Naive thymus-derived CD8-positive, alpha-beta T cell (primary cell): Measurements from ENCODE around the gene ASIC5. TPM values are rescaled to one million over a fixed set of nuclear protein-coding genes. Genes with fewer than 3 reads are reported as not detected.
"Not testable (repeated sequence)": the region's sequence is repeated elsewhere in the genome, so short reads cannot be mapped to it uniquely, and the experiment has no call there.

Experiments
- ATAC-seq, 2 donors: fragments of 150-1000 bp; cut with Tn5 transposase in 1 of 2; sonication (Bioruptor Pico), chemical (Tn5 transposase) in 1 of 2; 1 replicate in 1 of 2; 2 replicates in 1 of 2; pipeline ENCODE4 v1.10.0; 2021; ENCODE audit warnings: mild to moderate bottlenecking in 2 of 2, moderate library complexity in 2 of 2
- POLR2A ChIA-PET: fragments of 350-600 bp; sonication (Branson Sonifier 250); formaldehyde crosslinking; loops from one replicate; lab custom pipeline; 2021; ENCODE audit warnings: antibody characterized with exemption; lab: Charles Lee
- DNase-seq, 10 donors: peaks; one replicate each; pipeline versions ENCODE4 v3.0.0 to v3.0.0-alpha.2; 2020 to 2022
- H3K27ac Mint-ChIP-seq, 10 donors: one replicate each; pipeline ENCODE4 v1.8.0; 2020 to 2022; ENCODE audit warnings: mild to moderate bottlenecking in 10 of 10, mixed read lengths in 10 of 10, moderate library complexity in 4 of 10, inconsistent platforms in 1 of 10
- H3K27me3 Mint-ChIP-seq, 5 donors: one replicate each; pipeline ENCODE4 v1.8.0; 2021 to 2022; ENCODE audit warnings: mixed read lengths in 5 of 5
- H3K36me3 Mint-ChIP-seq, 3 donors: one replicate each; pipeline ENCODE4 v1.8.0; 2020 to 2022; ENCODE audit warnings: mixed read lengths in 3 of 3, mild to moderate bottlenecking in 2 of 3, inconsistent platforms in 1 of 3
- H3K4me1 Mint-ChIP-seq, 4 donors: one replicate each; pipeline ENCODE4 v1.8.0; 2021 to 2022; ENCODE audit warnings: mixed read lengths in 4 of 4
- H3K4me3 Mint-ChIP-seq, 10 donors: one replicate each; pipeline ENCODE4 v1.8.0; 2020 to 2022; ENCODE audit warnings: mild to moderate bottlenecking in 10 of 10, mixed read lengths in 10 of 10, moderate library complexity in 6 of 10, inconsistent platforms in 1 of 10
- H3K9me3 Mint-ChIP-seq, 9 donors: one replicate each; pipeline ENCODE4 v1.8.0; 2020 to 2022; ENCODE audit warnings: mixed read lengths in 9 of 9, mild to moderate bottlenecking in 3 of 9, inconsistent platforms in 1 of 9, moderate library complexity in 1 of 9
- polyA plus RNA-seq, 3 donors: library from polyadenylated mRNA; unstranded; fragments of 300-500 nt; fragmentation: Illumina TruSeq; gene quantifications; one replicate each; pipeline ENCODE4 v1.2.3, GENCODE V29; 2021
- total RNA-seq, 8 experiments: library from RNA in 2 of 8; stranded (reverse) in 2 of 8; gene quantifications; one replicate each; pipeline ENCODE4 v1.2.3 and lab custom pipeline; 2021 to 2026

The ASIC5 gene
- total and polyA plus RNA-seq, 5 experiments from 2014 or later, result not detected

DNA sequence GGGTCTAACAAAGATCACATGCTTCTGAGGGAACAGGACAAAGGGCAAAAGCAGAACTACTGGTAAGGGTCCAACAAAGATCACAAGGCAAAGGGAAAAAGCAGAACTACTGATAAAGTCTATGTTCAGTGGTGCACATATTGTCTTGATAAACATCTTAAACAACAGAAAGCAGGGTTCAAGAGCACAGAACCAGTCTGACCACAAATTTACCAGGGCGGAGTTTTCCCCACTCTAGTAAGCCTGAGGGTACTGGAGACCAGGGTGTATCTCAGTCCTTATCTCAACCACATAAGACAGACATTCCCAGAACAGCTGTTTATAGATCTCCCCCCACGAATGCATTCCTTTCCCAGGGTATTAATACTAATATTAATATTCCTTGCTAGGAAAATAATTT is 32.3 kb upstream of the ASIC5 start:
- ATAC-seq, H3K27ac Mint-ChIP-seq, POLR2A ChIA-PET, H3K4me1 Mint-ChIP-seq, DNase-seq, H3K4me3 Mint-ChIP-seq, H3K36me3 Mint-ChIP-seq: not testable (repeated sequence)
- Mint-ChIP-seq H3K27me3 (peaks cover 0 to 16% (median 6%) of the 10 kb centered on the region in 5 donors), H3K9me3 (peaks cover 0 to 25% (median 12%) of the 10 kb centered on the region in 9 donors)

DNA sequence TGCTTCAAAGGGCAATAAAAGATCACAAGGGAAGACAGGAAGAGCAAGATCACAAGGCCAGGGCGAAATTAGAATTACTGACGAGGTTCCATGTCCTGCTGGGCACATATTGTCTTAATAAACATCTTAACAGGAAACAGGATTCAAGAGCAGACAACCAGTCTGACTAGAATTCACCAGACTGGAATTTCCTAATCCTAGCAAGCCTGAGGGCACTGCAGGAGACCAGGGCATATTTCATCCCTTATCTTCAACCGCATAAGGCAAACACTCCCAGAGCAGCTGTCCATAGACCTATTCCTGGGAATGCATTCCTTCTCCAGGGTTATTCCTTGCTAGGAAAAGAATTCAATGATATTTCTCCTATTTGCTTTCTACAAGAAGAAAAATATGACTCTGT is 25.0 kb upstream of the ASIC5 start:
- Mint-ChIP-seq H3K4me1 (no peaks in the 10 kb centered on the region), H3K27ac (no peak overlapping the region), H3K9me3 (peaks cover 0 to 13% (median 3%) of the 10 kb centered on the region in 9 donors), H3K4me3 (no peak overlapping the region), H3K27me3 (peaks cover 8 to 42% (median 26%) of the 10 kb centered on the region in 5 donors), H3K36me3 (peaks cover 0 to 9% (median 0%) of the 10 kb centered on the region in 3 donors)
- POLR2A ChIA-PET, result no interaction called here
- DNase-seq (no peak), ATAC-seq (no peak)

DNA sequence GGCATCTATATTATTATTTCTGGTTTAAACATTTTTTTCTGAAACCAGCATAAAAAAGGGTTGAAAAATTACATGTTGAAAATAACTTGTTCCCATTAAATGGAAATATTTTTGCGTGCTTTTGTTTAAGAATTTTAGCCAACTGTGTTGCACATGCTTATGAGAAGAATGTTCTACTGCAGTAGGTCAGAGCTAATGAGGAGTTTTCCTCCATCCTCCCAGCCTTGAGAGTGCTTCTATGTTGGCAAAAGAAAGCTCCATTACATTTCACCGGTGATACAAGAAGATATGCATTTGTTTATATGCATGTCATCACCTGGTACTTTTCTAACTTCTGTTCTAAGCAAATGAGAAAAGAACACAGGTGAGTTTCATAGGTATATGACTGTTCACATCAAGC is 23.9 kb upstream of the ASIC5 start:
- Mint-ChIP-seq H3K36me3 (peaks cover 0 to 9% (median 0%) of the 10 kb centered on the region in 3 donors), H3K4me3 (no peak overlapping the region)

DNA sequence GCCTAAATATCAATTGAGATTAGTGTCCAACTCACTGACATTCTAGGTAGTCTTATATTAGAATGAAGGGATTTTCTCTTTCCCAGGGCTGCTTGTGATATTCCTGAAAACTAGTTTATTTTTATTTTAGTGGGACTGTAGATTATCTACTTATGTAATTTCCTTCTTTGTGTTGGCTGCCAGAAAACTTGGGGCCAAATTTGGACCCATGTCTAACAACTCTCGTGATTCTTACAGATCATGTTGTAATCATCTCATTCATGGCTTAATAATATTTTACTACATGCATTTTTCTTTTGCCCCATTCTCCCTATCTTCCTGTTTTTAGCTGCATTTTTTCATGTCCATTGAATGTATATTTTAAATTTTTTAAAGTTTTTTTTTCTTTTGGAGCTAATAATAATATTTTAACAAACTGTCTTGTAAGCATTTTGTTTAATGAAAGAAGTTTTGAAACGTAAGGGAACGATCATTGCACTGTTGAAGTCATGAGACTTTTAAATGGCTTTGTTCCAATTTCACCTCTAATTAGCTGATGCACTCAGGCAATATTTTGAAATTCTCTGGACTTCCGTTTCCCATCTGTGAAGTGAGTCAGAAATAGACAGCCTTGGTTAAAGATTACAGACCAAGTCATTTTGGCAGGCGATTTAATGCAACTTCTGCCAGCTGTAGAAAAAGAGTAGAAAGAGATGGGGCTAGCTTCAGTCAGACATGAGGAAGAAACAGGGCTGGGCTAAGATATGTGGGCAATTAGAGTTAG is 23.1 kb upstream of the ASIC5 start:
- ATAC-seq (no peak), DNase-seq (no peak)
- peaks cover 8 to 41% (median 25%) of the 10 kb centered on the region in 5 donors for H3K27me3 Mint-ChIP-seq
- H3K9me3 Mint-ChIP-seq, result peaks cover 0 to 9% (median 0%) of the 10 kb centered on the region in 9 donors
- no peak overlapping the region for H3K4me3 Mint-ChIP-seq
- H3K4me1 Mint-ChIP-seq, result no peaks in the 10 kb centered on the region
- no peak overlapping the region for H3K27ac Mint-ChIP-seq
- H3K36me3 Mint-ChIP-seq, result peaks cover 0 to 9% (median 0%) of the 10 kb centered on the region in 3 donors
- POLR2A ChIA-PET, result no interaction called here

More for the DNA sequence above, 23.9 kb upstream of the ASIC5 start:
- DNase-seq (no peak), ATAC-seq (no peak)
- Mint-ChIP-seq H3K27me3 (peaks cover 8 to 42% (median 26%) of the 10 kb centered on the region in 5 donors), H3K9me3 (peaks cover 0 to 11% (median 0%) of the 10 kb centered on the region in 9 donors), H3K27ac (no peak overlapping the region), H3K4me1 (no peaks in the 10 kb centered on the region)
- POLR2A ChIA-PET, result no interaction called here

DNA sequence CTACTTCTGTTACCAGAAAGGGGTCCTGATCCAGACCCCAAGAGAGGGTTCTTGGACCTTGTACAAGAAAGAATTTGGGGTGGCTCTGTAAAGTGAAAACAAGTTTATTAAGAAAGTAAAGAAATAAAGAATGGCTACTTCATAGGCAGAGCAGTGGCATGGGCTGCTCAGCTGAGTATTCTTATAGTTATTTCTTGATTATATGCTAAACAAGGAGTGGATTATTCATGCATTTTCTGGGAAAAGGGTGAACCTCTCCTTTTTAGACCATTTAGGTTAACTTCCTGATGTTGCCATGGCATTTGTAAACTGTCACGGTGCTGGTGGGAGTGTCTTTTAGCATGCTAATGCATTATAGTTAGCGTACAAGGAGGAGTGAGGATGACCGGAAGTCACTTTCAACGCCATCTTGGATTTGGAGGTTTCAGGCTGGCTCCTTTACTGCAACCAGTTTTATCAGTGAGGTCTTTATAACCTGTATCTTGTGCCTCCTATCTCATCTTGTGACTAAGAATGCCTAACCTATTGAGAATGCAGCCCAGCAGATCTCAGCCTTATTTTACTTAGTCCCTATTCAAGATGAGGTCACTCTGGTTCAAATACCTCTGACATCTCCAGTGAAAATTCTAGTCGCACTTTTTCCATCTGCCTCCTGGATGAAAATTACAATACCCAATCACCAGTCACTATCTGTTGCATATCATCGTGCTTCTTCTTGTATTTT is 21.9 kb upstream of the ASIC5 start:
- no peak overlapping the region for H3K27ac Mint-ChIP-seq
- peaks cover 0 to 12% (median 0%) of the 10 kb centered on the region in 3 donors for H3K36me3 Mint-ChIP-seq
- peaks cover 8 to 29% (median 22%) of the 10 kb centered on the region in 5 donors for H3K27me3 Mint-ChIP-seq
- ATAC-seq, result no peak
- H3K4me3 Mint-ChIP-seq, result no peak overlapping the region
- peaks cover 0 to 7% (median 2%) of the 10 kb centered on the region in 9 donors for H3K9me3 Mint-ChIP-seq
- H3K4me1 Mint-ChIP-seq, result no peaks in the 10 kb centered on the region
- POLR2A ChIA-PET, result no interaction called here
- DNase-seq, result no peak

DNA sequence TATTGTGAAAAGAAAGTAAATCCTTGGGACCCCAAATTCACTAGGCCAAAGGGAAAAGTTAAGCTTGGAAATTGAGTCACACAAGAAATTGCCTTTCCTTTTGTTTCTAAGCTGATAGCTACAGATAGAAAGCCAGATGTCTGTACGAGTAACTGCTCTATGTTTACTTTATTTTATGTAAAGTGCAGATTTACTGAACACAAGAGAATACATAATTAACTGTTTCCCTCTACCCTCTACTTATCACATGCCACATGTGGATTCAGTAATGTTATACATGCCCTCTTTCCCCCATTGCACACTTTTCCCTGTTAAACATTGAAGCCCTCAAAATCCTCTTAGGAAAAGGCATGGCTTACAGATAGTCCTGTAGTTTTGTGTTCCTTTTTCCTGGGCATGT is 21.0 kb upstream of the ASIC5 start:
- H3K9me3 Mint-ChIP-seq, result peaks cover 0 to 7% (median under 1%) of the 10 kb centered on the region in 9 donors
- no peak overlapping the region for H3K4me3 Mint-ChIP-seq
- ATAC-seq, result no peak
- no peaks in the 10 kb centered on the region for H3K4me1 Mint-ChIP-seq
- peaks cover 8 to 22% (median 18%) of the 10 kb centered on the region in 5 donors for H3K27me3 Mint-ChIP-seq
- no peak for DNase-seq
- peaks cover 0 to 6% (median 0%) of the 10 kb centered on the region in 3 donors for H3K36me3 Mint-ChIP-seq
- H3K27ac Mint-ChIP-seq, result no peak overlapping the region
- POLR2A ChIA-PET, result no interaction called here

DNA sequence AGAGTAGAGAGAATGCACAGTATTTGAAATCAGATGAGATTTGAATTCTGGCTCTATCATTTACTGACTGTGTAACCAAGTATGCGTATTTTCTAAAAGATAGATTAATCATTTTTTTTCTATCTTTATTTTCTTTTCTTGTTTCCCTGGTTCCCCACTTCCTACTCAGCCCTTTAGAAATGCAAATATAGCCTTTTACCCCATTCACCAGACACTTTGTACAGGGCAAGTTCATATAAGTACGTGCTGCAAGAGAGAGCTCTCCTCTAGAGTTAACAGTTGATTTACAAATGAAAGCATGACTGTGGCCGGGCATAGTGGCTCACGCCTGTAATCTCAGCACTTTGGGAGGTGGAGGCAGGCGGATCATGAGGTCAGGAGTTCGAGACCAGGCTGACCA is 19.6 kb upstream of the ASIC5 start:
- DNase-seq (no peak), ATAC-seq (no peak)
- POLR2A ChIA-PET, result no interaction called here
- Mint-ChIP-seq H3K27ac (no peak overlapping the region), H3K27me3 (peaks cover 3 to 16% (median 11%) of the 10 kb centered on the region in 5 donors), H3K9me3 (peaks cover 0 to 3% (median 0%) of the 10 kb centered on the region in 9 donors), H3K4me1 (no peaks in the 10 kb centered on the region), H3K36me3 (peaks cover 0 to 4% (median 0%) of the 10 kb centered on the region in 3 donors), H3K4me3 (no peak overlapping the region)

DNA sequence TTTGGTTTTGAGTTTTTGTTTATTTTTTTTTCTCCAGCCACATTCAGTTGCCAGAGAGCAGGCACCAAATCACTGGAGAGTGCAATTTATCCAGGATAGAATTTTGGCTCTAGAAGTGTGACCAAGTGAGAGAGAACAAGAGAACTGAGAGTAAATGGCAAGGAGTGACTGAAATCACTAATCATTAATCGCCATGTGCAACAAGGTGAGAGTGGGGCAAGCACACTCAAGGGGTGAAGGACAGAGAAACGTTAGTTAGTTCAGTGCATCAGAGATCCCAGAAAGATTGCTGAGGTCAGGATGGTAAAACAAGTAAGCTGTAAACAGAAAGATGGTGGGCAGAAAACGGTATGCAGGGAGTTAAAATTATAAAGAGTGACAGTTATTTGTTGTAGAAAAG is 17.8 kb upstream of the ASIC5 start:
- Mint-ChIP-seq H3K27ac (no peak overlapping the region), H3K36me3 (peaks cover 0 to 4% (median 0%) of the 10 kb centered on the region in 3 donors)
- POLR2A ChIA-PET, result no interaction called here

DNA sequence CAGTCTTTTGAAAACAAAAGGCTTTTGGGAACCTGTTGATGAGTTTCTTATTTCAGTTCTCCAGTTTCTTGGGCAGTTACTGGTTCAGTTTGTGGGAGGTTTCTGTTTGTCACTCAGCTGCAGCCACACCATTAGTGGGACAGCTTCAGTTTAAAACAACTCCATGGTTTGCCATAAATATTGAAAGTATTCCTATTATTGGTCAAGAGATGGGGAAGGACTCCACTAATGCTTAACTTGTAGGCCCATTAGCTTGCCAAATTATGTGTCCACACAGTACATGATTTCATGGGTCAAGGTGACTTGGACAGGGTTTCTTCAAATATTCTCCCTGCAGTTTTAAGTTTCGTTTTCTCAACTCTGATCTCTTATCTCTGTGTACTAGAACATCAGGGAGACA is 15.5 kb upstream of the ASIC5 start:
- H3K27ac Mint-ChIP-seq, result no peak overlapping the region
- ATAC-seq (no peak), DNase-seq (no peak)
- peaks cover 0 to 4% (median 0%) of the 10 kb centered on the region in 3 donors for H3K36me3 Mint-ChIP-seq
- no peaks in the 10 kb centered on the region for H3K4me1 Mint-ChIP-seq
- peaks cover 0 to 9% (median 3%) of the 10 kb centered on the region in 9 donors for H3K9me3 Mint-ChIP-seq
- H3K4me3 Mint-ChIP-seq, result no peak overlapping the region
- POLR2A ChIA-PET, result no interaction called here
- peaks cover 0 to 20% (median 3%) of the 10 kb centered on the region in 5 donors for H3K27me3 Mint-ChIP-seq

More for the DNA sequence above, 17.8 kb upstream of the ASIC5 start:
- H3K4me3 Mint-ChIP-seq, result no peak overlapping the region
- no peak for DNase-seq
- H3K27me3 Mint-ChIP-seq, result peaks cover 0 to 17% (median 5%) of the 10 kb centered on the region in 5 donors
- H3K9me3 Mint-ChIP-seq, result peaks cover 0 to 3% (median 0%) of the 10 kb centered on the region in 9 donors
- no peaks in the 10 kb centered on the region for H3K4me1 Mint-ChIP-seq
- no peak for ATAC-seq

DNA sequence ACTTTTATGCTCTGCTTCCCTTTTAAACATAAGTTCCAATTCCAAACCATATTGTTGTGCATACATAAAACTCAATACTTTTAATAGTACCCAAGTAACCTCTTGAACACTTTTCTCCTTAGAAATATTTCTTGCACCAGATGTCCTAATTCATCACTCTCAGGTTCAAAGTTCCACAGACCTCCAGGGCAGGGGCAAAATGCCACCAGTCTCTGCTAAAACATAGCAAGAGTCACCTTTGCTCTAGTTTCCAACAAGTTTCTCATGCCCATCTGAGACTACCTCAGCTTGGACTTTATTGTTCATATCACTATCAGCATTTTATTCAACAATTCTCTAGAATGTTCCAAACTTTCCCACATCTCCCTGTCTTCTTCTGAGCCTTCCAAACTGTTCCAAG is 13.7 kb upstream of the ASIC5 start:
- POLR2A ChIA-PET, result no interaction called here
- Mint-ChIP-seq H3K36me3 (peaks cover 0 to 4% (median 0%) of the 10 kb centered on the region in 3 donors), H3K27ac (no peak overlapping the region), H3K4me1 (no peaks in the 10 kb centered on the region), H3K4me3 (no peak overlapping the region), H3K27me3 (peaks cover 0 to 20% (median 3%) of the 10 kb centered on the region in 5 donors), H3K9me3 (peaks cover 0 to 18% (median 3%) of the 10 kb centered on the region in 9 donors)
- DNase-seq (no peak), ATAC-seq (no peak)

DNA sequence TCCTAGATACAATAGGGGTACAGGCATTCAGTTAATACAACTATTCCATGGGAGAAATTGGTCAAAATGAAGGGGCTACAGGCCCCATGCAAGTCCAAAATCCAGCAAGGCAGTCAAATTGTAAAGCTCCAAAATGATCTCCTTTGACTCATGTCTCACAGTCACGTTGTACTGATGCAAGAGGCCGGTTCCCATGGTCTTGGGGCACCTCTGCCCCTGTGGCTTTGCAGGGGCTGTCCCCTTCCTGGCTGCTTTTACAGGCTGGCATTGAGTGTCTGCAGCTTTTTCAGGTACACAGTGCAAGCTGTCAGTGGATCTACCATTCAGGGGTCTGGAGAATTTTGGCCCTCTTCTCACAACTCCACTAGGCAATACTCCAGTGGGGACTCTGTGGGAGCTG is 12.5 kb upstream of the ASIC5 start:
- peaks cover 0 to 16% (median 2%) of the 10 kb centered on the region in 5 donors for H3K27me3 Mint-ChIP-seq
- POLR2A ChIA-PET, result no interaction called here
- no peak for ATAC-seq
- H3K27ac Mint-ChIP-seq, result peak overlapping the region in 1 of 10 donors; percentile 1
- H3K9me3 Mint-ChIP-seq, result peaks cover 0 to 18% (median 0%) of the 10 kb centered on the region in 9 donors
- H3K4me1 Mint-ChIP-seq, result no peaks in the 10 kb centered on the region
- no peak for DNase-seq
- H3K36me3 Mint-ChIP-seq, result peaks cover 0 to 4% (median 0%) of the 10 kb centered on the region in 3 donors
- H3K4me3 Mint-ChIP-seq, result no peak overlapping the region

DNA sequence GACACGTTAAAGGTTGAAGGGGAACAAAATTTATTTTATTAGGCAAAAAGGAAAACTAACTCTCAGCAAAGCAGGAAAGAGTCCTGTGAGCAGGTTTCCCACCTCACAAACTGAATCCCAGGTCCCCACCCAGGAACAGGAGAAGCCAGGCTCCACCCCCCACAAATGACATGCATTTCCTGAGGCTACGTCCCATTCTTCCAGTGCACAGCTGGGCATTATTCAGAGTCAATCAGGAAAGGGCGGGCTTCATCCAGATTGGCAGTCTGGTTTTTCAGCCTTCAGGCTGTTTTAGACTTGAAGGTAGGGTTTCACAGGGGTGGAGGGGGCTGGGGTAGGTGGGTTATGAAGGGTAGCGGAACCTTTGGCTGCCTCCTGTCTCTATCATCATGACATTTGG is 11.9 kb upstream of the ASIC5 start:
- ATAC-seq, result no peak
- H3K27ac Mint-ChIP-seq, result no peak overlapping the region
- POLR2A ChIA-PET, result no interaction called here

DNA sequence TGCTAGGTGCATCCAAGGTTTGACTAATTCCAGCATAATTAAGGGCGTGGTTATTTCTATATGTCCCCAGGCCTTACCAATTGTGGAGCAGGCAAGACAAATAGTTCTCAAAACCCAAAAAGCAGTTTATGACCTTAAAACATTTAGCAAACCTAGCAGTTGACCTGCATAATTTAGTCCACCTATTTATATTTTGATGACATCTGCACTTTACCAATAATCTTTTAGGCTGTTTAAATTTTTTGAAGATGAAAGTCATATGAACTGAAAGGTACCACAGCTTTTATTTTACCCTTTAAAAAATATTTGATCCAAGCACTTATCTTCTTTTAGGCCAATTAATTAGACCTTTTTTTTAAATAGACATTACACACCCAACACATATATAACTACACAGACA is 9.8 kb upstream of the ASIC5 start:
- Mint-ChIP-seq H3K9me3 (peaks cover 0 to 18% (median 0%) of the 10 kb centered on the region in 9 donors), H3K27ac (no peak overlapping the region), H3K4me3 (no peak overlapping the region), H3K36me3 (no peaks in the 10 kb centered on the region), H3K27me3 (peaks cover 0 to 6% (median 3%) of the 10 kb centered on the region in 5 donors), H3K4me1 (no peaks in the 10 kb centered on the region)
- POLR2A ChIA-PET, result no interaction called here
- no peak for ATAC-seq
- DNase-seq, result no peak

More for the DNA sequence above, 11.9 kb upstream of the ASIC5 start:
- no peak for DNase-seq
- H3K36me3 Mint-ChIP-seq, result peaks cover 0 to under 1% (median 0%) of the 10 kb centered on the region in 3 donors
- peaks cover 0 to 11% (median 0%) of the 10 kb centered on the region in 5 donors for H3K27me3 Mint-ChIP-seq
- H3K4me3 Mint-ChIP-seq, result no peak overlapping the region
- H3K9me3 Mint-ChIP-seq, result peaks cover 0 to 18% (median 0%) of the 10 kb centered on the region in 9 donors
- H3K4me1 Mint-ChIP-seq, result no peaks in the 10 kb centered on the region
